DMS 273 treated with DMSO at 0.1 percent for 48 hours (cell line): ENCODE measurements around the gene PCBD2.
A peak's percentile ranks its signal among the peaks of the same experiment; 100 is the strongest.
"Not testable (repeated sequence)": the region's sequence is repeated elsewhere in the genome, so short reads cannot be mapped to it uniquely, and the experiment has no call there.

Source experiments
- DNase-seq: peaks from one replicate; lab custom pipeline; 2025; lab: John Stamatoyannopoulos, UW

The PCBD2 gene

DNA sequence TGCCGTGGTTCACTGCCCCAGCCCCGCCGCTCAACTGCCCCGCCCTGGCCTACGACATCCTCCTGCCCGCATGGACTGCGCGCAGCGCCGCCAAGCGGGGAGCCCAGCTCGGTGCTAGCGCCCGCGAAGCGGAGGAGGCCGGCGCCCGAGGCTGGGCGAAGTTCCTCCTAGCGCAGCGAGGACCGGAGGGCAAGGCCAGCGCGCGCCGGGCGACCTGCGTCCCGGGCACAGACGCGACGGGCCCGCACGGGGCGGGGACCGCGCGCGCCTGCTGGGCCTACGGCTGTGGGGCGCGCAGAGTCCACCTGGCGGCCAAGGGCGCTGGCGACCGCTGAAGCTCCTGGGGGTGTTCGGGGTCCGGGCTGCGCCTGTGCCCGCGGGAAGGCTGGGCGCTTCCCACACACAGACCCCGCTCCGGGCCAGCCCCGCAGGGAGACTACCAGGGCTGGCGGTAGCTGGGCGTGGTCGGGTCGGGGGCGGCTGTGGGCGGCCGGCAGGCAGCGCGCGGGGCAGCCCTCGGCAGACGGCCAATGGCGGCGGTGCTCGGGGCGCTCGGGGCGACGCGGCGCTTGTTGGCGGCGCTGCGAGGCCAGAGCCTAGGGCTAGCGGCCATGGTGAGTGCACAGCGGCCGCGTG lies at the start of gene PCBD2:
Gene PCBD2 (plus strand): TSS at position 522 of the 636 bp plus-strand sequence. CDS start 9 bp downstream, at position 531.
- DNase-seq: peak; percentile 81

DNA sequence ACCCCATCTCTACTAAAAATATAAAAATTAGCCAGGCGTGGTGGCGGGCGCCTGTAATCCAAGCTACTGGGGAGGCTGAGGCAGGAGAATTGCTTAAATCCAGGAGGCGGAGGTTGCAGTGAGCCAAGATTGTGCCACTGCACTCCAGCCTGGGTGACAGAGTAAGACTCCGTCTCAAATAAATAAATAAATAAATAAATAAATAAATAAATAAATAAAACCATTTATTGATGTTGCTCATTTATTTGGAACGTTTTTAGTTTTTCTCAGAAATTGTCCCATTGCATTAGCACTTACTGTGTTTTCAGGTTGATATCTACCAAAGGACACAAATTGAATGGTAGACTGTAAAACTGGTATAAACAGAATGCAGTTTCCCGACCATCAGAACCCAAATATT lies 48.5 kb upstream of the PCBD2 start:
- not testable (repeated sequence) for DNase-seq

DNA sequence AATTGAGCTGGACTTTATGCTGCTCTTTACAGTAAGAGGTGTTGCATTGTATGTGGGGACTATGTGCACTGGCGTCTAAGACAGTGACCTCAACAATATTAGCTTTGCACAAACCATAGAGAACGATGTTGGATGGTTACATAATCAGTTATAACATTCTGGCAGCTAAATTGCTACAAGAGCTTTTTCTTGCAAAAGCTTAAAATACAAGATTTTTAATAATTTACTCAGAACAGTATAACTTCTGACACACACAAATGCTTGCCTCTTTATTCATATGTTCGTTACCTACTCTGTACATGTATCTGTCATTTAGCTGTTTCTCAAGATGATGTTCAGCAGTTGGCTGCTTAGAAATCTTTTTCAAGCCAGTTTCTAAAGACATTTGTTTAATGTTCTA lies 47.5 kb upstream of the PCBD2 start:
- no peak for DNase-seq

DNA sequence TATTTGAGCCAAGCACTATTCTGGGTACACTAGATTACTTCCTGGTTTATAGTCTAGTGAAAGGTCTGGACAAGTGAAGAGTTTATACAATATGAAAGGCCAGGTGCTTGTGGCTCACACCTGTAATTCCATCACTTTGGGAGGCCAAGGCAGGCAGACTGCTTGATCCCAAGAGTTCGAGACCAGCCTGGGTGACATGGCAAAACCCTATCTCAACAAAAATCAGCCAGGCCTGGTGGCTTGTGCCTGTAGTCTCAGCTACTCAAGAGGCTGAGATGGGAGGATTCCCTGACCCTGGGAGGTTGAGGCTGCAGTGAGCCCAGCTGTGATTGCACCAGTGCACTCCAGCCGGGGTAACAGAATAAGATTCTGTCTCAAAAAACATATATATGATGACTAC lies 40.2 kb upstream of the PCBD2 start:
- no peak for DNase-seq

DNA sequence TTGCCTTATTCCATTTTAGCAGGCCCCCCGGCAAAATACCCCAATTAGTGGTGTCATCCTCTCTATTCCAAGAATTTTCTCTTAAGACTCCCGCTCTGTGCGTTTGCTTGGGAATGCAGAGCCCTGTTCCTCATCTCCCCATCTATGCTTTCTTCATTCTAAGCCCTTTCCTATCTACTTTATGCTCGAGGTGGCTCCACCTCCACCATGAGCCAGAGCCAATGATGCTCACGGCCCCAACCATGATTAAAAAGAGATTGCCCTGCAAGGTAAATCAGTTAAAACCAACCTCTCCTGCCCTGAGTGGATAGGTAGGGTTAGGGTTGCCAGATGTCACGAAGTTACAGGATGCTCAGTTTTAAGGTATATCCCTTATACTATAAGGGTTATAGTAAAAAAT lies 31.4 kb upstream of the PCBD2 start:
- DNase-seq: no peak

DNA sequence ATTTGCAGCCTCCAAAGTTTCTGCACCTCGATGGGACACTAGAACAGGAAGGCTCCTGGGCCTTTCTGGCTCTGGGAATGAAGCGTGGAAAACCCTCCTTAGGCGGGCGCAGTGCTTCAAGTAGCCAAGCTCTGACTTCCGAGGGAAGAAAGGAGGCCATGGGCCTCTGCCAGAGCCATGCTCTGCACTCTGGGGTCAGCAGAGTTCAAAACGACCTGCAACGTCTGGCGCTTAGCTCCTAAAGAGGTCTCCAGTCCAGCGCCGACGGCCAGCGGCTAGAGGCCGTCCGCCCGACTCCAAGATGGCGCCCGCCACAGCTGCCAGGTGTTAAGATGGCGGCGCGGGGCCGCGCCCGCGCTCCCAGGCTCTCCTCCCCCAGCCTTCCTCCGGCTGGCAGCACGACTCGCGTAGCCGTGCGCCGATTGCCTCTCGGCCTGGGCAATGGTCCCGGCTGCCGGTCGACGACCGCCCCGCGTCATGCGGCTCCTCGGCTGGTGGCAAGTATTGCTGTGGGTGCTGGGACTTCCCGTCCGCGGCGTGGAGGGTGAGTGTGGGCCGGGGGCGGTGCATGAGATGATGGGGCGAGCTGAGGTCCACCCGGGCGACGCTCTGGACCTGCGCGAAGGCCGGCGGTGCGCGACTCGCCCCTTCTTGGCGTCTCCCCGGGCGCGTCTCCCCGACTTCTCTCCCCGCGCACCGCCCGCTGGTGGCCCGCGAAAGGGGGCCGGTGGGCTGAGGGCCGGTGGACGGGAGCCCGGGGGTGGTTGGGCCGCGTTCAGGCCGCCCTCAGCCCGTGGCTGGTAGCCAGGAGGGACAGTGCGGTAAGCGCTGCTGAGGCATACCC lies 30.7 kb upstream of the PCBD2 start, which contains the start of gene TXNDC15:
Gene TXNDC15 (plus strand): TSS at position 385 of the 844 bp plus-strand sequence. CDS start 57 bp downstream, at position 442.
- peak; percentile 34 for DNase-seq

DNA sequence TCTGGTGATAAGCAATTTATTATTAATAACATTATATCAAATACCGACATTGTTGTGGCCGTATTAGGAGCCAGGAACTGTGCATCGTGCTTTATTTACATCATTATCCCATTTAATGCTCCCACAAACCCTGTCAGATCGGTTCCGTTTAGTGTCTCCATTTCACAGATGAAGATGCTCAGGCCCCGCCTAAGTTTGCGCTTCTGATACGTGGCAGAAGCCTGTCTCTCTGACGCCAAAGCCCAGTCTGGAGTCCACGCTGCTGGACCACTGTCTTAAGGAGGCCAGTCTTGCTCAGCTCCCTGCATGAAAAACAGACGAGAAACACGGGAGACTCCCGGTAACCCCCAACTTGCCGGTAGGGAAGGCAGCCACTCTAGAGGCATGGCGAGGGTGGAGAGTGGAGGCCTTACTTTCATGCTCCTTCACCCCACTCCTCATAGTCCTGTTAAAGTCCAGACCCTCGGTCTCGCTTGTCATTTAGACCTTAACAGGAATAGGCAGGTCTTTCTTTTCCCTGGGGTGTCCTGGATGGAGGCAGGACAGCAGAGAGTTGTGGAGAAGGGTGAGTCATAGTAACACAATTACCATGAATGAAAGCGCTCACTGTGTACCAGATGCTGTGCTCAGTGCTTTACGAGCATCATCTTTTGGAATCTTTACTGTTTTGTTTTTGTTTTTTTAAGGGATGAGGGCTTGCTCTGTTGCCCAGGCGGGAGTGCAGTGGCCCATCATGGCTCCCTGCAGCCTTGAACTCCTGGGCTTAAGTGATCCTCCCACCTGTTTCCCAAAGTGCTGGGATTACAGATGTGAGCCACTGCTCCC lies 29.9 kb upstream of the PCBD2 start:
- DNase-seq: no peak

DNA sequence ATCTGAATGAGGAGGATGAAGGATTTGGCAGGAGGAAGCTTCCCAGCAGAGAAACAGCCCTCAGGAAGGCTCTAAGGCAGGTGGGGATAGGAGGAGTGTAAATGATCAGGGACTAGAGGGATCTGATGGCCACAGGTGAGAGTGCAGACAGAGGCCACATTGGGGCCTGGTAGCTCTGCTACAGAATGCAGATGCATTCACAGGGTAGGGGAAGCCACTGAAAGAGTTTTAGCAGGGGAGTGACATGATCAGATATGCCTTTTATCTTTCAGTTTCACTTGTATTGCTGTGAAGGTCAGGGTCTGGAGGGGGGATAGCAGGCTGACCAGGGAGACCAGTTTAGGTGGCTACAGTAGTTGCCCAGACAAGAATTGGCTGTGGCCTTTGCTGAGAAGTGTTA lies 27.8 kb upstream of the PCBD2 start:
- DNase-seq: no peak

DNA sequence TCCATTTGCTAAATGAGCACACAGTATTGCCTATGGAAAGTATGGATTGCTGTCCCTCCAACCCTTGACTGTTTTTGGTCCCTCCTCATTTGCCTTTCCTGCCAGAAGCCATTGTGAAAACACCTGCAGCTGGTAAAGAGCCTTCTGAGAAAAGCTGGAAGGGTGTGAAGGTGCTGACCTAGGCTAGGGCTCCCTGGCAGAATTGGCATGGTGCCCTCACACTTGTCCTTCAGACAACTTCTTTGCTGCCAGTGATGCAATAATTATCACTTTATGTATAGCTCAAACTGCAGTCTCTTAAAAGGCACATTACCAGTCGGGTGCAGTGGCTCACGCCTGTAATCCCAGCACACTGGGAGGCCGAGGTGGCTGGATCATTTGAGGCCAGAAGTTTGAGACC lies 26.5 kb upstream of the PCBD2 start:
- DNase-seq: no peak

DNA sequence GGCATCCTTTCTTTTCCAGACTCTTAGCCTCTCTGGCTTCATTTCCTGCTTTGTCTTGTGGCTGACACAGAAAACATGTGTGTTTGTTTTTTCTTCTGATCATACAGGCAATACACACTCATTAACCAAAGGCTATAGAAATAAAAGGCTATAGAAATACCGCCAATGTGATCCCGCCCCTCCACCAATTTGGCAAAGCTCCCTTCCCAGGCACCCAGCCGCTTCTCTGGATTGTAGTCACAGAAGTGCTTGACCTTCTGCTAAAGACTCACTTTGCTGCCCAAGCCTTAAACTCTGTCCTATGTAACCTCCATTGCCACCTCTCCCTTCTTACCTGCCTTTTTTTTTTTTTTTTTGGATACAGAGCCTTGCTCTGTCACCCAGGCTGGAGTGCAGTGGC lies 25.5 kb upstream of the PCBD2 start:
- DNase-seq: no peak

DNA sequence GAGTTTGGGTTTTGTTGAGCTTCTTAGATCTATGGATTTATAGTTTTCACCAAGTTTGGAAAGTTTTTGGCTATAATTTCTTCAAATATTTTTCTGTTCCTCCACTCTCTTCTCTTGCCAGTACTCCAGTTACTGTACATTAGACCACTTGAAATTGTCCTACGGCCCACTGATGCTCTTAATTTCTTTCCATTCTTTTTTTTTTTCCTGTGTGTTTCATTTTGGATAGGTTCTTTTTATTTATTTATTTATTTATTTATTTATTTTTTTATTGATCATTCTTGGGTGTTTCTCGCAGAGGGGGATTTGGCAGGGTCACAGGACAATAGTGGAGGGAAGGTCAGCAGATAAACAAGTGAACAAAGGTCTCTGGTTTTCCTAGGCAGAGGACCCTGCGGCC lies 24.0 kb upstream of the PCBD2 start:
- DNase-seq: not testable (repeated sequence)

DNA sequence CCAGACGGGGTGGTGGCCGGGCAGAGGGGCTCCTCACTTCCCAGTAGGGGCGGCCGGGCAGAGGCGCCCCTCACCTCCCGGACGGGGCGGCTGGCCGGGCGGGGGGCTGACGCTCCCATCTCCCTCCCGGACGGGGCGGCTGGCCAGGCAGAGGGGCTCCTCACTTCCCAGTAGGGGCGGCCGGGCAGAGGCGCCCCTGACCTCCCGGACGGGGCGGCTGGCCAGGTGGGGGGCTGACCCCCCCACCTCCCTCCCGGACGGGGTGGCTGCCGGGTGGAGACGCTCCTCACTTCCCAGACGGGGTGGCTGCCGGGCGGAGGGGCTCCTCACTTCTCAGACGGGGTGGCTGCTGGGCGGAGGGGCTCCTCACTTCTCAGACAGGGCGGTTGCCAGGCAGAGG lies 23.2 kb upstream of the PCBD2 start:
- not testable (repeated sequence) for DNase-seq

DNA sequence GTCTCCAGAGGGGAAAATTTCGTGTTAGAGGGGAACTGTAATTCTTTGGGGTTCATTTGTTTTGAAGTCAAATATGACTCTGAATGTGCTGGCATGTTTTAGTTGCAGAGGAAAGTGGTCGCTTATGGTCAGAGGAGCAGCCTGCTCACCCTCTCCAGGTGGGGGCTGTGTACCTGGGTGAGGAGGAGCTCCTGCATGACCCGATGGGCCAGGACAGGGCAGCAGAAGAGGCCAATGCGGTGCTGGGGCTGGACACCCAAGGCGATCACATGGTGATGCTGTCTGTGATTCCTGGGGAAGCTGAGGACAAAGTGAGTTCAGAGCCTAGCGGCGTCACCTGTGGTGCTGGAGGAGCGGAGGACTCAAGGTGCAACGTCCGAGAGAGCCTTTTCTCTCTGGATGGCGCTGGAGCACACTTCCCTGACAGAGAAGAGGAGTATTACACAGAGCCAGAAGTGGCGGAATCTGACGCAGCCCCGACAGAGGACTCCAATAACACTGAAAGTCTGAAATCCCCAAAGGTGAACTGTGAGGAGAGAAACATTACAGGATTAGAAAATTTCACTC lies 17.3 kb upstream of the PCBD2 start:
- no peak for DNase-seq

DNA sequence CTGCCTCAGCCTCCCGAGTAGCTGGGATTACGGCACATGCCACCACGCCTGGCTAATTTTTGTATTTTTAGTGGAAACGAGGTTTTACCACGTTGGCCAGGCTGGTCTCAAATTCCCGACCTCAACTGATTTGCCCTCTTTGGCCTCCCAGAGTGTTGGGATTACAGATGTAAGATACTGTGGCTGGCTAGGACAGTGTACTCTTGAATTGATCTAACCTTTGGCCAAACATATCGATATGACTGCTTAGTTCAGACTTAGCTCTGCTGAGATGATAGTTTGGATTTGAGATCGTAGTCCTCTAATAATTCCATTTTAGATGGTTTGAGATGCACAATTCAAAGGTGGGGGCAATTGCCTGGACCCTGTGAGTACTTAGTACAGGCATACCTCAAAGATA lies 15.6 kb upstream of the PCBD2 start:
- no peak for DNase-seq

DNA sequence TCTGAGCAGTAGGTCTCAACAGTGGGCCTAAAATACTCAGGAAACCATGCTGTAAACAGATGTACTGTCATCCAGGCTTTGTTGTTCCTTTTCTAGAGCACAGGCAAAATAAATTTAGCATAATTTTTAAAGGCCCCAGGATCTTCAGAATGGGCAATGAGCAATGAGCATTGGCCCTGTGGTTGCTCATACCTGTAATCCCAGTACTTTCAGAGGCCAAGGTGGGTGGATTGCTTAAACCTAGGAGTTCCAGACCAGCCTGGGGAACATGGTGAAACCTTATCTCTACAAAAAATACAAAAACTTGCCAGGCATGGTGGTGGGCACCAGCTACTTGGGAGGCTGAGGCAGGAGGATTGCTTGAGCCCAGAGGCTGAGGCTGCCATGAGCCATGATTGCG lies 13.5 kb upstream of the PCBD2 start:
- no peak for DNase-seq

DNA sequence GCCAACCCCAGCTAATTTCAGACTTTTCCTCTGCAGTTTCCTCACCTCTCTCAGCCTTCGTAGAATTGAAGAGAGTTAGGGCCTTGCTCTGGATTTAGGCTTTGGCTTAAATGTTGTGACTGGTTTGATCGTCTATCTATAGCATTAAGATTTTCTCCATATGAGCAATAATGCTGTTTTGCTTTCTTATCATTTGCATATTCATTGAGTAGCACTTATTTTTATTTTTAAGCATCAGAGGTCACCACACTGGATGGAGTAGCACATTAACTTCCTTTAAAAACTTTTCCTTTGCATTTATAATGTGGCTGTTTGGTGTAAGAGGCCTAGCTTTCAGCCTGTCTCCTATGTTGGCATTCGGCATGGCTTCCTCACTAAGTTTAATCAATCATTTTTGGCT lies 12.6 kb upstream of the PCBD2 start:
- no peak for DNase-seq

DNA sequence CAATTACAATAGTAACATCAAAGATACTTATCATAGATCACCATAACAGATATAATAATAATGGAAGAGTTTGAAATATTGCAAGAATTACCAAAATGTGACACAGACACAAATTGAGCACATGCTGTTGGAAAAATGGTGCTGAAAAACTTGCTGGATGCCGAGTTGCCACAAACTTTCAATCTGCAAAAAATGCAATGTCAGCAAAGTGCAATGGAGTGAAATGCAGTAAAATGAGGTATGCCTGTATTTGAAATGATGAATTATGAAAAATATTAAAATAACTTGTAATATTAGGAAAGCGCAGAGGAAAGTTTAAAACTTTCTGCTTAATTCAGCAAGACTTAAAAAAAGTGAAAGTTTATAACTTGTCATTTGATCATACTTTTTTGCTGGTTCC lies 12.0 kb upstream of the PCBD2 start:
- no peak for DNase-seq

DNA sequence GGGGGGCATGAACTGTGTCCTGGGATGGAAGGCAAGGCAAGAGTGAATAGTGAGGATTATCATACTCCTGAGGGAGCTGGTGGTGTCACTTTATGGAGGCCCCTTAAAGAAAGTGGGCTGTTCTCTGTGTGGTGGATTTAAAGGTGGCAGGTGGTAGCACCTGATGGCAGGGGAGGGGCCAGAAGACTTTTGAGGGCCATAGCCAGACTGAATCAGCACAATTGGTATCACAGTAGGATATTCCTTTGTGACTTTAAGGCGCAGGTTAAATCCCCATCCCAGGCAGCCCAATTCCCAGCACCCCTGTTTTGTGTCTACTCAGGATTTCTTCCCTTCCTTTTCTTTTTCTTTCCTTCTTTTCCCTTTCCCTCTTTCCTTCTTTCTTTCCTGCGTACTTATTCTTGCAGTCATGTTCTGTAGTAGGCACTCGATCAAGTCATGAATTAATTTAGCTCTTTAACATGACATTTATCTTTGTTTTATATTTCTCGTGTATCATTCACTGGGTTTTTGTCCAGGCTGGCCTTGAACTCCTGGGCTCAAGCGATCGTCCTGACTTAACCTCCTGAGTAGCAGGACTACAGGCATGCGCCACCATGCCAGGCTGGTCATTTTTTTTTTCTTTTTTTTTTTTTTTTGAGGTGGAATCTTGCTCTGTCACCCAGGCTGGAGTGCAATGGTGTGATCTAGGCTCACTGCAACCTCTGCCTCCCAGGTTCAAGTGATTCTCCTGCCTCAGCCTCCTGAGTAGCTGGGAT lies 11.0 kb upstream of the PCBD2 start:
- no peak for DNase-seq

DNA sequence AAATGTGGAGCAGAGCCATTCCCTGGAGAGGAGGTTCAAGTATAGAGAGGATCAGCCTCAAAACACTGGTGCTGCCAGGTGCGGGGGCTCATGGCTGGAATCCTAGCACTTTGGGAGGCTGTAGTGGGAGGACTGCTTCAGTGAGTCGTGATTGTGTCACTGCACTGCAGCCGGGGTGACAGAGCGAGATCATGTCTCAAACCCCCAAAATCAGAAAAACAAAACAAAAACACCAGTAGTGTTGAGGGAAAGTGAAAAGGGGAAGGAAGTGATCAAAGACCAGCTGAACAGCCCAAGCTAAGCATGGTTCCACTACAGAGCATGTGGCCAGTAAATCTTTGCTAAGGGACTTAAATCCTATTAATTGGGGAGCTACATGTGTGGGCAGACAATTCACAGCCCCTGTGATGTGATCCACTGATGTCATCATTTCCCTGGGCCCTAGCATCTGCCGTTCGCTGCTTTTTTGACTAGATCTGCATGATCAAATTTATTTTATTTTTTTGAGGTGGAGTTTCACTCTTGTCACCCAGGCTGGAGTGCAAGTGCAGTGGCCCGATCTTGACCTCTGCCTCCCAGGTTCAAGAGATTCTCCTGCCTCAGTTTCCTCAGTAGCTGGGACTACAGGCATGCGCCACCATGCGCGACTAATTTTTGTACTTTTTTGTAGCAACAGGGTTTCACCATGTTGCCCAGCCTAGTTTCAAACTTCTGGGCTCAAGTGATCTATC lies 2.7 kb upstream of the PCBD2 start:
- DNase-seq: no peak

DNA sequence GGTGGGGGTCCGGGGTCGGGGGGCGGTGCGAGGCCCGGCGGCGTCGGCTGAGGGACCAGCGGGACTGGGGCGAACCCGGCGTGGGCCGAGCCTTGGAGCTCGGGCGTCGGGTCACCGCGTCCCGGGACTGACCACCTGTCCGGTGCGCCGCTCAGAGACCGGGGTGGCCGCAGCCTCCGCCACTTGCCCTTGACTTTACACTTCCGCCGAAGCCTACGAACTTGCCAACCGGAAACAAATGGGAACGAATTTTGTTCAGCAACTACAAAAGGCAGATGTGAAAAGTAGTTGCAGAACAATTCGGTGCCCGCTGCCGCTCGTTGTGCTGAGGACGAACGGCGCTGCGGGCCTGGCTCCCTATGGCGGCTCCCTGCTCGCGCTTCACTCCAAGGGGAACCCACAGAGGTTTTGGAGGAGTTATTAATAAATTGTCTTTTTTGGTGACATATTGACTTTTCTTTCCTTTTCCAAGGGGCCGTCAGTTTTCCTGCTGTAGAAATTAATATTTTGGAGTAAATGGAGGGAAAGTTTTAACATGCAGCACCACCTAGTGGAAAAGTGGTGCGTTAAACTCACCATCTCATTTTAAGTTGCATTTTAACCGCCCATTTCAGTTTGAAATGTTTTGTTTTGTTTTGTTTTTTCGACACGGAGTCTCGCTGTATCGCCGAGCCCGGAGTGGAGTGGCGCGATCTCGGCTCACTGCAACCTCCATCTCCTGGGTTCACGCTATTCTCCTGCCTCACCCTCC lies 490 bp downstream of the PCBD2 start:
- DNase-seq: peak; percentile 63
